HG03108 (cell line): ENCODE measurements around the gene ACADL.

ENCODE experiments used
- ATAC-seq: cut with Tn5 transposase; IDR thresholded peaks from one replicate; pipeline ENCODE4 v1.9.1; 2021; ENCODE audit warnings: moderate library complexity; ENCODE audit not compliant: unreplicated experiment

Gene ACADL

GRCh38 chr2:210171309-210172218 lies 53.7 kb downstream of the ACADL start, which contains the start of gene KANSL1L:
Gene KANSL1L (minus strand): TSS chr2:210171409. CDS start chr2:210154582, 16,827 bp downstream.
- ATAC-seq = peak; percentile 63

- ATAC-seq = peak; percentile 68
Observed at GRCh38 chr2:210170446-210171303, 54.6 kb downstream of the ACADL start.

- ATAC-seq = no peak
Observed at GRCh38 chr2:210170196-210170445, 55.1 kb downstream of the ACADL start.

- ATAC-seq = peak; percentile 26
Observed at GRCh38 chr2:210169516-210170195, 55.6 kb downstream of the ACADL start.

DNA sequence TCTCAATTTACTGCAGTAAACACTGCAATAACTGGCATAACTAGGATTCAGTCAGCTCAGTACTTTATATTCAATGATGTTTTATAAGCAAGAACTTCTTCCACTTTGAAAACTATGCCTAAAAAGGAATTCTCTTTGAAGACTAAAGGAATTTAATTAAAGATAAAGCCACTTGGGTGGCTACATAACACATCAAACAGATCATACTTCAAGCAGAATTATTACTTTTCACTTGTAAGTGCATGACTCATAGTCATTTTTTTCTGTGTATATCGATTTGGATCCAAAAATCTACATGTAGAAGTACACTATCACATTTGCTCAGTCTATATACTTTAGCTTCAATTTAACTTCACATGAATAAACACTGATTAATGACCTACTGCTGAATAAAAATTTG lies 58.0 kb downstream of the ACADL start:
- no peak for ATAC-seq

DNA sequence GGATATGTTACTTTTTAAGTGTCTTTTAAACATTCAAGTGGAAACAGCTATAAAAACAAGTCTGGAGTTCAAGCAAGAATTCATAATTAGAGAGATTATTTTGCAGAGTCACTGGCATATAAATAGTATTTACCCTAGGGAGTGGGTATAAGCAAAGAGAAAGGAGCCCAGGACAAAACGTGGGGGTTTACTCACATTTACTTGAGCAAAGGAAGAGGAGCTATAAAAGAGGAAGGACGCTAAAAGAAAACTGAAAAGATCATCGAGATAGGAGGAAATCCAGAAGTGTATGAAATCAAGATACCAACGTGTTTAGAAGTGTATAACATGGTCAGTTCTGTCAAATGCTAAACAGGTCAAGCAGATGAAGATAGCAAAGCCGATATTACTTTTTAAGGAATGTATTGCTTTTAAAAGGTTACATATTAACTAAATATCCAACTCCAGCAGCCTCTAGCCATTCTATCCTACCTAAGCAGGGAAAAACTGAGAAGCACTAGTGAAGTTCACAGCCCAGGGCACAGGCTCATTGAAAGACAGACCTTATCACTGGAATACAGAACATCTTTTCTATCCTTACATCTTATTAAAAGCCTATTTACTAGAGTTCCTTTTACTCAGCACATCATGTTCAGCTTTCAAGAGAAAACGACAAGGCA lies 62.7 kb downstream of the ACADL start:
- ATAC-seq = no peak

GRCh38 chr2:210159059-210159458 lies 66.2 kb downstream of the ACADL start:
- no peak for ATAC-seq

DNA sequence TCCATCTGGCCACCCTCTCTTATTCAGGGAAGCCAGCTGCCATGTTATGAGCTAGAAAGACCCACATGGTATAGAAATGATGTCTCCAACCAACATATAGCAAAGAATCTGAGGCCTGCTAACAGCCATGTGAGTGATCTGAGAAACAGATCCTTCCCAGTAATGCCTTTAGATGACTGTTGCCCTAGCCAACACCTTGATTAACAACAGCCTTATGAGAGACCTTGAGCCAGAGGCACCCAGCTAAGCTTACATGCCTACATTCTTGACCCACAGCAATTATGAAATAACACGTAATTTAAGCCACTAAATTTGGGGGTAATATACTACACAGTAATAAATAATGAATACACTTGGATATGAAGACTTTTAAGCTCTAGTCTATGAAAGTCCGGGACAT lies 67.0 kb downstream of the ACADL start:
- no peak for ATAC-seq

GRCh38 chr2:210157526-210157925 lies 67.7 kb downstream of the ACADL start:
- ATAC-seq = no peak

DNA sequence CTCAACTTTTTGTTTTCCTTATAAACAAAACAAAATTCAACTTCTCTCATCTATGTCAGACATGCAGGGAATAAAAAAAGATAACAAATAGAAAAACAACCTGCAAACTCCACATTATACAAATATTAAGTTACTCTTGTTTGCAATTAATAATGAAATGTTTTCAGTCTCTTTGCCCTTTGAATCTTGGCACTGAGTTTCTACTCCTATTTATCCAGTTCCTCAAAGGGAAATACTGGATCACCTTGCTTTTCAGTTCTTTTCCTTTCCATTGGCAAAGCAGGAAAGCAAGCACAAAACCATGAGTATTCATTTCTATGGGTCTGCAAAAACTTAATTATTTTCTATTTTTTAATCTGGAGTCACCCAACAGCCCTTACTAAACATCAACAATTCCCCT lies 77.6 kb downstream of the ACADL start:
- no peak for ATAC-seq
